ENCODE results near the gene SIRT6.

Gene SIRT6

DNA sequence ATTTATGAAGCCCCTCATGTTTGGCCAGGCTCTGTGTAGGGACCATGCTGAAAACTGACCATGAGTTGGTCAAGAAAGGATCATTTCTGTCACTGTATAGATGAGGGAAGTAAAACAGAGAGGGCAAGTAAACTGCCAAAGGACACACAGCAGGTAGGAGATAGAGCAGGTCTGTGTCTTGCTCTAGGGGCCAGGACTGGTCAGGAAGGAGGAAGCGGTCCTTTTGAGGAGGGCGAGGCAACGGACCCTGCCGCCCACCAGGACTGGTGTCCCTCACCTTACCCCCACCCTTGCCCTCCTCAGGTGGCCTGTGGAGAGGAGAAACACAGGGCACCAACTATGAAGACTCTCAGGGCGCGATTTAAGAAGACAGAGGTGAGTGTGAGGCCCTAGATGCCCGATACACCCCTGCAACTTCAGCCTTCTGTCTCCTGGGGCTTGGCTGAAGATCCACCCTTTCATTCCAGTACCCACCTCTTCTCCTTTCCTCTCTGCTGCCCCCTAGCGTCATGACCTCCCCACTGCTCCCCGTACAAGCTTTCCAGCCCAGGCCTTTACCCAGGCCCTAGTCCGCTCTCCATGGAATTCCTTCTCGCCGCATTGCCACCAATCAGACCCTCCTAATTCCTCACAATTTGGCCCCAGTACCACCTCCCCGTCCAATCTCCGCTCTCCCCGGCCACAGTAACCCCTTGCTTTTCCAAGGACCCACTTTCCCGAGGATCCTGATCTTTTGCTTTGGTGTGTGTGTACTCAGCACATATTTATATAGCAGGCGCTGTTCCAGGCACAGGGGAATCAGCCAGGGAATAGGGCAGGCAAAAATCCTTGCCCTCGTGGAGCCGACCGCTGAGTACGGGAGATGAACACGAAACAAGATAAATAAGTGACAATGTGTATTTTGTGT lies 4.0 kb upstream of the SIRT6 start (continued):
- no peak for TF ChIP-seq ZNF843 (tag by site-specific recombination; IDR thresholded peaks at IDR 0.05)
- no peak for TF ChIP-seq ZFP3 (tag by site-specific recombination; IDR thresholded peaks at IDR 0.05; ENCODE audit: low read depth)
- peak; percentile 45; the same call in 1 of the 2 replicates for TF ChIP-seq PATZ1 (tag by site-specific recombination; IDR thresholded peaks at IDR 0.05)
- TF ChIP-seq ZNF664 (tag by site-specific recombination; IDR thresholded peaks at IDR 0.05), result peak; percentile 65; the same call in 1 of the 2 replicates

GRCh38 chr19:4185413-4186086 lies 3.2 kb upstream of the SIRT6 start:
- Histone ChIP-seq H3K9me3 (ENCODE audit: control insufficient read depth, insufficient read depth, low read depth, low read length) (no peaks in the 10 kb centered on the region), H3K4me1 (ENCODE audit: control insufficient read depth, insufficient read depth, low read length) (no peaks in the 10 kb centered on the region), H3K4me3 (ENCODE audit: low read depth, low read length) (no peak overlapping the region), H3K36me3 (ENCODE audit: control insufficient read depth in 2 of 2, insufficient read depth in 1 of 2, low read length in 2 of 2) (peaks cover 0 to 3% of the 10 kb centered on the region in 2 experiments; a peak in 2 of 3 replicates), H3K27ac (ENCODE audit: extremely low read depth, low read depth, low read length) (no peak overlapping the region)
- TF ChIP-seq SCRT2 (tag by site-specific recombination; IDR thresholded peaks at IDR 0.05) (no peak), ZFP3 (tag by site-specific recombination; IDR thresholded peaks at IDR 0.05; ENCODE audit: low read depth) (peak; percentile 97), GLIS2 (tag by site-specific recombination; IDR thresholded peaks at IDR 0.05) (no peak)
- CTCF ChIA-PET, result interaction anchor here (1.2 to 1.3 kb wide), 2 partner anchors 16 to 19 kb away, joined by 3 to 4 read pairs; no protein-coding TSS in a partner anchor
- POLR2A ChIA-PET, result no interaction called here

- no peak overlapping the region for H3K27ac ChIP-seq (ENCODE audit: extremely low read depth, low read depth, low read length)
- CTCF ChIA-PET, result interaction anchor here (0.7 to 0.9 kb wide), 3 partner anchors 51 to 197 kb away, joined by 3 read pairs; no protein-coding TSS in a partner anchor
- peaks cover 0 to 9% of the 10 kb centered on the region in 2 experiments; a peak in 2 of 3 replicates for H3K36me3 ChIP-seq (ENCODE audit: control insufficient read depth in 2 of 2, insufficient read depth in 1 of 2, low read length in 2 of 2)
- no peaks in the 10 kb centered on the region for H3K9me3 ChIP-seq (ENCODE audit: control insufficient read depth, insufficient read depth, low read depth, low read length)
- TF ChIP-seq ZBTB7A (tag by site-specific recombination; IDR thresholded peaks at IDR 0.05; ENCODE audit: low read depth) (peak; percentile 36; the same call in 1 of the 2 replicates), ZNF366 (tag by site-specific recombination; conservative IDR thresholded peaks at IDR 0.05) (peak; percentile 96), ZNF169 (tag by site-specific recombination; IDR thresholded peaks at IDR 0.05) (no peak), ZFHX2 (tag by site-specific recombination; conservative IDR thresholded peaks at IDR 0.05) (peak; percentile 98), ZNF777 (tag by site-specific recombination; IDR thresholded peaks at IDR 0.05; ENCODE audit: borderline replicate concordance) (0 out of 2 replicates have a peak, but pooled peaks have one; percentile 6), EGR2 (tag by site-specific recombination; IDR thresholded peaks at IDR 0.05; ENCODE audit: low read depth) (peak; percentile 99), GLI2 (tag by site-specific recombination; IDR thresholded peaks at IDR 0.05; ENCODE audit: borderline replicate concordance, low read depth) (no peak), ZBTB17 (tag by site-specific recombination; IDR thresholded peaks at IDR 0.05) (peak; percentile 20; the same call in 1 of the 2 replicates)
- H3K4me3 ChIP-seq (ENCODE audit: low read depth, low read length), result no peak overlapping the region
- POLR2A ChIA-PET, result interaction anchor here (1.1 kb wide), 1 partner anchor 200 kb away, joined by 5 read pairs; the partner anchor contains the start of gene EEF2
- H3K4me1 ChIP-seq (ENCODE audit: control insufficient read depth, insufficient read depth, low read length), result no peaks in the 10 kb centered on the region
These were observed 2.5 kb upstream of the SIRT6 start for GRCh38 chr19:4184718-4185352.

All from HEK293 (cell line).